ENCODE data around the gene RMND5A.
"Not testable (repeated sequence)": the region's sequence is repeated elsewhere in the genome, so short reads cannot be mapped to it uniquely, and the experiment has no call there.

DNA sequence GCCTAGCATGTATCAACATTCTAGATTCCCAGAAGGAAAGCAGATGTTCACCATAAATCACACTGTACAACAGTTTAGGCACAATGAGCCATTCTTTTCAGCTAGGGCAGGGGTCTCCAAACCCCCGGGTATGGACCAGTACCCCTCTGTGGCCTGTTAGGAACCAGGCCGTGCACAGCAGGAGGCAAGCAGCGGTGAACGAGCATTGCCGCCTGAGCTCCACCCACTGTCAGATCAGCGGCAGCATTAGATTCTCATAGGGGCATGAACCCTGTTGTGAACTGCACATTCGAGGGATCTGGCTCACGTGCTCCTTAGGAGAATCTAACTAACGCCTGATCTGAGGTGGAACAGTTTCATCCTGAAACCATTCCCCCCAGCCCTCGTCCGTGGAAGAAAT lies 19.8 kb downstream of the RMND5A start:
- not testable (repeated sequence) for TF ChIP-seq POLR2A, CTCF (IDR thresholded peaks at IDR 0.05)

All from body of pancreas (tissue), 4 donors.